Stimulated activated CD4-positive, alpha-beta T cell treated with anti-CD3 and anti-CD28 coated beads, Interleukin-12 subunit alpha, Interleukin-12 subunit beta, amount 100 ng/mL, for 48 hours (primary cell): ENCODE measurements around the gene EBNA1BP2.
"Not testable (repeated sequence)": the region's sequence is repeated elsewhere in the genome, so short reads cannot be mapped to it uniquely, and the experiment has no call there.

Source experiments
- DNase-seq, 3 donors: peaks; one replicate each; pipeline ENCODE4 v3.0.0-alpha.2; 2020; ENCODE audit warnings: low read depth in 2 of 3, low spot score in 1 of 3

EBNA1BP2 gene

GRCh38 chr1:43171876-43172526 lies at the start of gene EBNA1BP2, which contains the start of gene CFAP57:
TSS of gene EBNA1BP2 (minus strand) at chr1:43172290. CDS start at chr1:43172118, 172 bp downstream.
TSS of gene CFAP57 (plus strand) at chr1:43172330. CDS start at chr1:43172754, 424 bp downstream.
- peak; percentile 87 to 89 (median 89) for DNase-seq

GRCh38 chr1:43221797-43222196 lies 49.7 kb upstream of the EBNA1BP2 start:
- no peak for DNase-seq

- DNase-seq = no peak
Observed at GRCh38 chr1:43220905-43221778, 49.1 kb upstream of the EBNA1BP2 start.

GRCh38 chr1:43217747-43218146 lies 45.7 kb upstream of the EBNA1BP2 start:
- DNase-seq = no peak

GRCh38 chr1:43214501-43215444 lies 42.7 kb upstream of the EBNA1BP2 start:
- no peak for DNase-seq

GRCh38 chr1:43208277-43208676 lies 36.2 kb upstream of the EBNA1BP2 start:
- not testable (repeated sequence) for DNase-seq

- DNase-seq = no peak
Observed at GRCh38 chr1:43207229-43207853, 35.3 kb upstream of the EBNA1BP2 start.

GRCh38 chr1:43206600-43207228 lies 34.6 kb upstream of the EBNA1BP2 start:
- DNase-seq = no peak

- no peak for DNase-seq
Observed at GRCh38 chr1:43205671-43206070, 33.6 kb upstream of the EBNA1BP2 start.

GRCh38 chr1:43204394-43204793 lies 32.3 kb upstream of the EBNA1BP2 start:
- DNase-seq = no peak

- DNase-seq = no peak
Observed at GRCh38 chr1:43203859-43204258, 31.8 kb upstream of the EBNA1BP2 start.

GRCh38 chr1:43199093-43199726 lies 27.1 kb upstream of the EBNA1BP2 start:
- no peak for DNase-seq

- DNase-seq = no peak
Observed at GRCh38 chr1:43197343-43198127, 25.4 kb upstream of the EBNA1BP2 start.

GRCh38 chr1:43194509-43194908 lies 22.4 kb upstream of the EBNA1BP2 start:
- no peak for DNase-seq

GRCh38 chr1:43188106-43188505 lies 16.0 kb upstream of the EBNA1BP2 start:
- DNase-seq = no peak

GRCh38 chr1:43184995-43185394 lies 12.9 kb upstream of the EBNA1BP2 start:
- no peak for DNase-seq

GRCh38 chr1:43184388-43184787 lies 12.3 kb upstream of the EBNA1BP2 start:
- no peak for DNase-seq

GRCh38 chr1:43177691-43178090 lies 5.6 kb upstream of the EBNA1BP2 start:
- no peak for DNase-seq

- DNase-seq = no peak
Observed at GRCh38 chr1:43174873-43175272, 2.8 kb upstream of the EBNA1BP2 start.
